ENCODE data around the gene NOC3L. TPM values are rescaled to one million over a fixed set of nuclear protein-coding genes. Genes with fewer than 3 reads are reported as not detected.
A peak's percentile ranks its signal among the peaks of the same experiment; 100 is the strongest.

NOC3L gene
- total RNA-seq, 4 donors from 2014 or later = 10.3 to 14.5 (median 12.5) TPM

- ATAC-seq (no peak), DNase-seq (no peak)
- Histone ChIP-seq H3K9me3 (no peaks in the 10 kb centered on the region), H3K4me3 (no peak overlapping the region), H3K4me1 (peaks cover 4 to 12% of the 10 kb centered on the region in 2 donors), H3K27ac (peak overlapping the region in 2 of 4 donors; percentile 36 to 55), H3K27me3 (no peaks in the 10 kb centered on the region), H3K36me3 (peaks cover 0 to 55% of the 10 kb centered on the region in 2 donors)
- in situ Hi-C loops (cut with MboI; ENCODE audit: low sequenced_read_pairs in 4 of 4) = loop anchor here in 1 of 4 donors (10.0 kb wide), 1 partner anchor 253 kb away; no protein-coding TSS in a partner anchor
- TF ChIP-seq POLR2A (IDR thresholded peaks at IDR 0.05) = no peak
- no peak for TF ChIP-seq CTCF (IDR thresholded peaks at IDR 0.05 in 4 of 5, conservative IDR thresholded peaks at IDR 0.05 in 1 of 5)
- intact Hi-C loops (cut with DNase I; ENCODE audit: low total_unique reads) = no loop called here
Measured at GRCh38 chr10:94327649-94328048, 35.1 kb downstream of the NOC3L start.

- ATAC-seq (no peak), DNase-seq (no peak)
- intact Hi-C loops (cut with DNase I; ENCODE audit: low total_unique reads) = loop anchor here (5.0 kb wide), 1 partner anchor 247 kb away; no protein-coding TSS in a partner anchor
- no peaks in the 10 kb centered on the region for H3K27me3 ChIP-seq
- no peak overlapping the region for H3K4me3 ChIP-seq
- TF ChIP-seq CTCF (IDR thresholded peaks at IDR 0.05 in 4 of 5, conservative IDR thresholded peaks at IDR 0.05 in 1 of 5) (no peak), POLR2A (IDR thresholded peaks at IDR 0.05) (no peak)
- peaks cover 0 to 29% of the 10 kb centered on the region in 2 donors for H3K36me3 ChIP-seq
- peaks cover 4 to 12% of the 10 kb centered on the region in 2 donors for H3K4me1 ChIP-seq
- in situ Hi-C loops (cut with MboI; ENCODE audit: low sequenced_read_pairs in 4 of 4) = loop anchor here in 1 of 4 donors (5.0 to 10.0 kb wide), 2 partner anchors 250 to 407 kb away; no protein-coding TSS in a partner anchor
- H3K9me3 ChIP-seq = no peaks in the 10 kb centered on the region
- no peak overlapping the region for H3K27ac ChIP-seq
Measured at GRCh38 chr10:94324609-94325233, 38.0 kb downstream of the NOC3L start.

GRCh38 chr10:94320285-94320914, 42.3 kb downstream of the NOC3L start:
- Histone ChIP-seq H3K27ac (no peak overlapping the region), H3K4me3 (no peak overlapping the region), H3K9me3 (no peaks in the 10 kb centered on the region), H3K27me3 (no peaks in the 10 kb centered on the region), H3K36me3 (peaks cover 0 to 12% of the 10 kb centered on the region in 2 donors), H3K4me1 (no peaks in the 10 kb centered on the region)
- intact Hi-C loops (cut with DNase I; ENCODE audit: low total_unique reads) = loop anchor here (1.0 to 5.0 kb wide), 3 partner anchors 40 to 404 kb away; no protein-coding TSS in a partner anchor
- ATAC-seq = peak in 1 of 2 donors; percentile 55
- in situ Hi-C loops (cut with MboI; ENCODE audit: low sequenced_read_pairs in 4 of 4) = loop anchor here in 1 of 4 donors (5.0 to 10.0 kb wide), 2 partner anchors 246 to 403 kb away; no protein-coding TSS in a partner anchor
- TF ChIP-seq POLR2A (IDR thresholded peaks at IDR 0.05) = no peak
- peak; percentile 63 to 86 (median 79) for TF ChIP-seq CTCF (IDR thresholded peaks at IDR 0.05 in 4 of 5, conservative IDR thresholded peaks at IDR 0.05 in 1 of 5)
- peak; percentile 25 to 36 for DNase-seq

GRCh38 chr10:94316560-94316959, 46.2 kb downstream of the NOC3L start:
- Histone ChIP-seq H3K4me1 (no peaks in the 10 kb centered on the region), H3K4me3 (no peak overlapping the region), H3K9me3 (no peaks in the 10 kb centered on the region), H3K27ac (no peak overlapping the region), H3K27me3 (no peaks in the 10 kb centered on the region), H3K36me3 (no peaks in the 10 kb centered on the region)
- in situ Hi-C loops (cut with MboI; ENCODE audit: low sequenced_read_pairs in 4 of 4) (loop anchor here in 3 of 4 donors (5.0 to 10.0 kb wide), 3 partner anchors 242 to 399 kb away; no protein-coding TSS in a partner anchor), intact Hi-C loops (cut with DNase I; ENCODE audit: low total_unique reads) (no loop called here)
- ATAC-seq (no peak), DNase-seq (no peak)
- TF ChIP-seq CTCF (IDR thresholded peaks at IDR 0.05 in 4 of 5, conservative IDR thresholded peaks at IDR 0.05 in 1 of 5) (no peak), POLR2A (IDR thresholded peaks at IDR 0.05) (no peak)
